SK-N-SH (cell line): Measurements from ENCODE around the gene FBXL7. TPM values are rescaled to one million over a fixed set of nuclear protein-coding genes. Genes with fewer than 3 reads are reported as not detected.

Experiments used
- CTCF ChIA-PET: fragments of 300-600, 350-600 bp; formaldehyde crosslinking; extraction: SDS; loops from one replicate; lab custom pipeline; 2021; lab: Yijun Ruan, JAX
- POLR2A ChIA-PET: fragments of 350-600 bp; sonication (Branson Sonifier 250); formaldehyde crosslinking; extraction: SDS; loops from one replicate; lab custom pipeline; 2020; ENCODE audit warnings: antibody characterized with exemption, inconsistent platforms; lab: Yijun Ruan, JAX
- DNase-seq: peaks from one replicate; pipeline ENCODE4 v3.0.0; 2012
- H2AFZ ChIP-seq: fragments of 200-600 bp; sonication (generic); 2 replicates; pipeline ENCODE4 v1.8.1; 2016; ENCODE audit warnings: antibody characterized with exemption, mild to moderate bottlenecking, low read depth
- H3F3A ChIP-seq: fragments of 200-600 bp; sonication (generic); replicated peaks from 2 replicates; pipeline ENCODE3; 2016; ENCODE audit warnings: antibody characterized with exemption, mild to moderate bottlenecking; ENCODE audit not compliant: insufficient read depth
- H3K27ac ChIP-seq, 2 experiments: fragments of 200-500 bp in 1 of 2; fragments of 200-600 bp in 1 of 2; sonication (Bioruptor generic) in 1 of 2; sonication (generic), shearing (Covaris generic) in 1 of 2; 2 replicates each; pipeline versions ENCODE4 v1.5.1 to v1.6.1; 2014 to 2016; ENCODE audit warnings: low read depth in 2 of 2, inconsistent platforms in 1 of 2, low read length in 1 of 2, mild to moderate bottlenecking in 1 of 2, mixed read lengths in 1 of 2
- H3K27me3 ChIP-seq: fragments of 200-600 bp; sonication (generic), shearing (Covaris generic); 2 replicates; pipeline ENCODE4 v1.6.1; 2016; ENCODE audit warnings: mixed run types; ENCODE audit not compliant: insufficient read depth
- H3K36me3 ChIP-seq, 2 experiments: fragments of 200-500 bp in 1 of 2; fragments of 200-600 bp in 1 of 2; sonication (Bioruptor generic) in 1 of 2; sonication (generic) in 1 of 2; replicated peaks in 1 of 2; 2 replicates each; pipeline versions ENCODE3 to v1.5.1; 2014 to 2016; ENCODE audit warnings: low read length in 1 of 2, mild to moderate bottlenecking in 1 of 2; ENCODE audit not compliant: insufficient read depth in 2 of 2, control insufficient read depth in 1 of 2
- H3K4me1 ChIP-seq, 2 experiments: fragments of 200-500 bp in 1 of 2; fragments of 200-600 bp in 1 of 2; sonication (Bioruptor generic) in 1 of 2; sonication (generic), shearing (Covaris generic) in 1 of 2; 2 replicates each; pipeline versions ENCODE4 v1.5.1 to v1.6.1; 2014 to 2016; ENCODE audit warnings: low read depth in 1 of 2, low read length in 1 of 2, mixed run types in 1 of 2; ENCODE audit not compliant: insufficient read depth in 2 of 2, control insufficient read depth in 1 of 2
- H3K4me2 ChIP-seq: fragments of 200-600 bp; sonication (generic), shearing (Covaris generic); 2 replicates; pipeline ENCODE4 v1.6.1; 2017; ENCODE audit warnings: mixed run types
- H3K4me3 ChIP-seq, 2 experiments: fragments of 200-500 bp in 1 of 2; fragments of 200-600 bp in 1 of 2; sonication (Bioruptor generic) in 1 of 2; sonication (generic), shearing (Covaris generic) in 1 of 2; 2 replicates each; pipeline versions ENCODE4 v1.5.1 to v1.8.1; 2014 to 2016; ENCODE audit warnings: low read depth in 2 of 2, inconsistent platforms in 1 of 2, low read length in 1 of 2, mild to moderate bottlenecking in 1 of 2, mixed read lengths in 1 of 2, moderate library complexity in 1 of 2
- H3K79me2 ChIP-seq: fragments of 200-600 bp; sonication (generic); 2 replicates; pipeline ENCODE4 v1.8.1; 2017; ENCODE audit warnings: mild to moderate bottlenecking; ENCODE audit not compliant: insufficient read depth
- H3K9ac ChIP-seq: fragments of 200-600 bp; sonication (generic); 2 replicates; pipeline ENCODE4 v1.6.1; 2017; ENCODE audit warnings: mixed run types
- H3K9me2 ChIP-seq: fragments of 200-600 bp; sonication (generic); 2 replicates; pipeline ENCODE4 v1.6.1; 2017; ENCODE audit warnings: mixed run types
- H3K9me3 ChIP-seq: fragments of 200-600 bp; sonication (generic); 2 replicates; pipeline ENCODE4 v1.6.1; 2017; ENCODE audit warnings: mixed run types, mild to moderate bottlenecking, moderate library complexity
- H4K20me1 ChIP-seq: fragments of 200-600 bp; sonication (generic); 2 replicates; pipeline ENCODE4 v1.6.1; 2017; ENCODE audit warnings: mild to moderate bottlenecking, mixed run types; ENCODE audit not compliant: insufficient read depth
- CTCF ChIP-seq: fragments of 200-600 bp; sonication (generic); IDR thresholded peaks from 2 replicates; pipeline ENCODE4 v1.6.1; 2017; ENCODE audit warnings: antibody characterized with exemption, mild to moderate bottlenecking, moderate library complexity
- ELF1 ChIP-seq: IDR thresholded peaks from 2 replicates; pipeline ENCODE4 v1.4.0; 2012
- FOXJ3 ChIP-seq: sonication (generic); formaldehyde crosslinking; IDR thresholded peaks from 2 replicates; pipeline ENCODE4 v1.5.1; 2020; ENCODE audit warnings: mild to moderate bottlenecking, missing genetic modification reagents
- GATA2 ChIP-seq: sonication (generic); formaldehyde crosslinking; IDR thresholded peaks from 2 replicates; pipeline ENCODE4 v1.5.0; 2020; ENCODE audit warnings: mild to moderate bottlenecking, missing genetic modification reagents
- JUND ChIP-seq: IDR thresholded peaks from 2 replicates; pipeline ENCODE4 v1.4.0; 2012
- MXI1 ChIP-seq: IDR thresholded peaks from 2 replicates; pipeline ENCODE4 v1.6.1; 2012; ENCODE audit warnings: mild to moderate bottlenecking, low read depth, low read length, improper control_type of control experiment
- NFIC ChIP-seq: IDR thresholded peaks from 2 replicates; pipeline ENCODE4 v1.4.0; 2012; ENCODE audit warnings: borderline replicate concordance
- RAD21 ChIP-seq: IDR thresholded peaks from 2 replicates; pipeline ENCODE4 v1.6.1; 2012; ENCODE audit warnings: mild to moderate bottlenecking, low read length
- REST ChIP-seq: IDR thresholded peaks from 2 replicates; pipeline ENCODE4 v1.6.1; 2012; ENCODE audit warnings: mild to moderate bottlenecking, low read depth, low read length, moderate library complexity
- RFX5 ChIP-seq: IDR thresholded peaks from 2 replicates; pipeline ENCODE4 v1.6.1; 2012; ENCODE audit warnings: mild to moderate bottlenecking, improper control_type of control experiment, low read length
- SMC3 ChIP-seq: IDR thresholded peaks from 2 replicates; pipeline ENCODE4 v1.6.1; 2012; ENCODE audit warnings: low read depth, low read length, improper control_type of control experiment
- TCF12 ChIP-seq: IDR thresholded peaks from 2 replicates; pipeline ENCODE4 v1.4.0; 2012
- WGBS: methylation state at CpG from one replicate; pipeline ENCODE4 v1.1.6; 2017; ENCODE audit warnings: low lambda C conversion rate; 5-methylcytosine and 5-hydroxymethylcytosine counted together
- polyA plus RNA-seq, 3 experiments: library from polyadenylated mRNA; depleted of rRNA; stranded (reverse); fragments of >200 nt; gene quantifications; 2 replicates each; pipeline ENCODE4 v1.2.3, GENCODE V29; 2012

The FBXL7 gene
- polyA plus RNA-seq, 1 of the 3 experiments (the other 2 are of a cell fraction) = 7.0 TPM

- TF ChIP-seq SMC3 (no peak), JUND (no peak), TCF12 (no peak)
- H3F3A ChIP-seq = no peaks in the 10 kb centered on the region
- H3K79me2 ChIP-seq = peaks cover 65% of the 10 kb centered on the region; the same call in 1 of the 2 replicates
- H3K27me3 ChIP-seq = no peaks in the 10 kb centered on the region
- H3K9me3 ChIP-seq = no peaks in the 10 kb centered on the region
- peaks cover 5 to 12% of the 10 kb centered on the region in 2 experiments; a peak in 2 of 4 replicates for H3K4me1 ChIP-seq
- no peak overlapping the region for H3K9ac ChIP-seq
- peaks cover 4% of the 10 kb centered on the region; the same call in 1 of the 2 replicates for H4K20me1 ChIP-seq
- CTCF ChIA-PET = interaction anchor here (0.9 kb wide), 1 partner anchor 10 kb away, joined by 3 read pairs; no protein-coding TSS in a partner anchor
- H2AFZ ChIP-seq = no peak overlapping the region
- H3K36me3 ChIP-seq = peaks cover 0 to 3% of the 10 kb centered on the region in 2 experiments
- peak; percentile 26 for DNase-seq
- no peak overlapping the region for H3K4me3 ChIP-seq
- WGBS = 73% methylated on average over 2 of the region's 2 CpGs
- POLR2A ChIA-PET = no interaction called here
- no peak overlapping the region for H3K4me2 ChIP-seq
- no peak overlapping the region for H3K27ac ChIP-seq
- H3K9me2 ChIP-seq = no peaks in the 10 kb centered on the region
These were observed 13.5 kb downstream of the FBXL7 start for GRCh38 chr5:15513431-15513830.

- Histone ChIP-seq H3K79me2 (peaks cover 68% of the 10 kb centered on the region; the same call in 1 of the 2 replicates), H3K4me2 (no peak overlapping the region), H3K27me3 (no peaks in the 10 kb centered on the region), H3K9ac (no peak overlapping the region), H3K9me2 (no peaks in the 10 kb centered on the region), H3K4me3 (no peak overlapping the region), H2AFZ (no peak overlapping the region), H3K36me3 (peaks cover 0 to 3% of the 10 kb centered on the region in 2 experiments), H3F3A (no peaks in the 10 kb centered on the region), H3K27ac (no peak overlapping the region), H3K9me3 (no peaks in the 10 kb centered on the region), H3K4me1 (peaks cover 5 to 12% of the 10 kb centered on the region in 2 experiments; a peak in 2 of 4 replicates), H4K20me1 (peaks cover 4% of the 10 kb centered on the region; the same call in 1 of the 2 replicates)
- no peak for DNase-seq
- ChIA-PET CTCF (no interaction called here), POLR2A (no interaction called here)
- TF ChIP-seq ELF1 = no peak
- no peak for TF ChIP-seq RFX5
- TF ChIP-seq NFIC = no peak
- no peak for TF ChIP-seq FOXJ3 (CRISPR knock-in tag)
- no peak for TF ChIP-seq TCF12
- TF ChIP-seq JUND = no peak
- no peak for TF ChIP-seq REST
These were observed 13.9 kb downstream of the FBXL7 start for GRCh38 chr5:15513911-15514310.

- H3K4me2 ChIP-seq = no peak overlapping the region
These were observed 15.2 kb downstream of the FBXL7 start for GRCh38 chr5:15515229-15515628.

More at GRCh38 chr5:15515229-15515628, 15.2 kb downstream of the FBXL7 start:
- Histone ChIP-seq H3K9ac (no peak overlapping the region), H3K9me2 (no peaks in the 10 kb centered on the region), H4K20me1 (peaks cover 2% of the 10 kb centered on the region; the same call in 1 of the 2 replicates), H3K27ac (no peak overlapping the region), H3K27me3 (no peaks in the 10 kb centered on the region), H3K36me3 (peaks cover 0 to 3% of the 10 kb centered on the region in 2 experiments), H3K9me3 (no peaks in the 10 kb centered on the region), H3F3A (no peaks in the 10 kb centered on the region), H3K4me3 (no peak overlapping the region), H3K4me1 (peaks cover 0 to 7% of the 10 kb centered on the region in 2 experiments; a peak in 2 of 4 replicates)
- ChIA-PET CTCF (interaction anchor here (1.3 to 1.5 kb wide), 2 partner anchors 12 to 15 kb away, joined by 3 read pairs; partner anchors contain the start of gene FBXL7), POLR2A (no interaction called here)
- no peak for TF ChIP-seq GATA2 (CRISPR knock-in tag)
- no peak for TF ChIP-seq CTCF
- no peak for TF ChIP-seq JUND
- TF ChIP-seq RAD21 = peak; percentile 46
- no peak for TF ChIP-seq MXI1
- TF ChIP-seq SMC3 = peak; percentile 17; the same call in 1 of the 2 replicates
- TF ChIP-seq, all 33 proteins: peak for 2
- H2AFZ ChIP-seq = no peak overlapping the region
- H3K79me2 ChIP-seq = peaks cover 76% of the 10 kb centered on the region
- DNase-seq = no peak
- 86% methylated on average over 1 of the region's 1 CpG for WGBS
